ENCODE measurements around the gene ZFP62. TPM values are rescaled to one million over a fixed set of nuclear protein-coding genes. Genes with fewer than 3 reads are reported as not detected.
A peak's percentile ranks its signal among the peaks of the same experiment; 100 is the strongest.

ZFP62 gene
- total RNA-seq, 2 donors from 2014 or later = 21.2 to 22.2 TPM

- DNase-seq (ENCODE audit: low spot score) = no peak
- intact Hi-C loops (cut with DNase I) = no loop called here
Measured at GRCh38 chr5:180817893-180818674, 43.0 kb downstream of the ZFP62 start.

- peak; percentile 60 for DNase-seq (ENCODE audit: low spot score)
- intact Hi-C loops (cut with DNase I) = no loop called here
Measured at GRCh38 chr5:180816608-180817534, 44.2 kb downstream of the ZFP62 start.

DNA sequence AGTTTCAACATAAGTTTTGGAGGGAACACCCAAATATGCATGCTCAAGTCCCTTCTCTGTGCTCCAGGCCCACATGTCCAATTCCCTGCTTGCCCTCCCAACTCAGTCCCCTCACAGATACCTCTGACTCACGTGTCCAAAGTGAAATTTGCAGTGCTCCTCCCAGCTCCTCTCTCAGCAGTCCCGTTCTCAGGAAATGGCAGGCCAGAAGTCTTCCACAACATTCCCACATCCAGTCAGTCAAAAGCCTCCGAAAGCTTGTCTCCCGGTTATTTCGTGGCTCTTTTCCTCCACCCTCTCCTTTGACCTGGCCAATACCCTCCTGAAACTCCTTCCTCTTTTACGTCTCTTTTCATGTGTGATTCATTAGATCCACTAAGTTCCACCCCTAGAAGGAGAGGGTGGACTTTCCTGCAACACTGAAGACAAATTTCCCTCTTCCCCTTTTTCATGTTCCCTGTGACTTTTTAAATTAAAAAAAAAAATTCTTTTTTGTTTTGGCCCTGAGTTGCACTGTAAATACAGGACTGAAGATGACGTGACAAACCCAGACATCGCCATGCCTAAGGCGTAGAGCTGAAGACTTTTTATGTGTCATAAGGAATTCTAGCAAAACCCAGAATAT is 45.7 kb downstream of the ZFP62 start:
- intact Hi-C loops (cut with DNase I) = no loop called here

DNA sequence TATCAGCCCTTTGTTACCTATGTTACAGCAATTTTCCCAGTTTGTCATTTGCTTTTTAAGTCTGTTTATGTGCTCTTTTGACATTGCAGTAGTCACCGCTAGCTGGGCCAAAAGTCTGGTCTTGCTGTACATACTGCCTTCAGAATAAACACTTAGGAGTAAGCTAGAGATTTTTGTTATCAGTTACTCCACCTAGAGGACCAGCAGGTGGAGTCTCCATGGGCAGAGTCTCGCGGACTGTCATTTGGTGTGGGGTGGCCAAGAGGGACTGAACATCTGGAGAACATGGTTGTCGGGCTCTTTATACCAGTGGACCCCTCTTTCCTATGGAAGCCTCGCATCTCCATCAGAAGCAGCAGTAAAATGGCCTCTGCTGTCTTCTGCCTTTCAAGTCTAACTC is 47.7 kb downstream of the ZFP62 start:
- no peak for DNase-seq (ENCODE audit: low spot score)
- intact Hi-C loops (cut with DNase I) = no loop called here

More for the DNA sequence above, 45.7 kb downstream of the ZFP62 start:
- DNase-seq (ENCODE audit: low spot score) = no peak

DNA sequence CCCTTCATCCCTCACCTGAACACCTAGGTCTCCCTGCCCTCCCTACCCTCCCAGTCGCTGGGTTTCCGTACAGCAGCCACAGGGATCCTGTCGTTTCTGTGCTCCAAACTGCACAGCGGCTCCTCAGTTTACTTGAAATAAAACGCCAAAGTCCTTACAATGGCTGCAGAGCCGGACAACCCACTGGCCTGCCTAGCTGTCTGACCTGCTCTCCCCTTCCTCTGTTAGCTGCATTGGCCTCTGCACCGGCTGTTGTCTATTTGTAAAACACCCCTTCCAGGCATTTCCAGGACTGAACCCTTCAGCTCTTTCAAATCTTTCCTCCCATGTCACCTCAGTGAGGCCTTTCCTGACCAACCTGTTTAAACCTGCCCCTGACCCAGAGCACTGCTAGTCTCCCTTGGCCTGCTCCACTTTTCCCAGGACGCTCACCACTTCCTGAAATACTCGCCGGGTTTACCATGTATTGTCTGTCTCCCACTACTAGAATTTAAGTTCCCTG is 49.4 kb downstream of the ZFP62 start:
- intact Hi-C loops (cut with DNase I) = no loop called here
- peak; percentile 69 for DNase-seq (ENCODE audit: low spot score)

DNA sequence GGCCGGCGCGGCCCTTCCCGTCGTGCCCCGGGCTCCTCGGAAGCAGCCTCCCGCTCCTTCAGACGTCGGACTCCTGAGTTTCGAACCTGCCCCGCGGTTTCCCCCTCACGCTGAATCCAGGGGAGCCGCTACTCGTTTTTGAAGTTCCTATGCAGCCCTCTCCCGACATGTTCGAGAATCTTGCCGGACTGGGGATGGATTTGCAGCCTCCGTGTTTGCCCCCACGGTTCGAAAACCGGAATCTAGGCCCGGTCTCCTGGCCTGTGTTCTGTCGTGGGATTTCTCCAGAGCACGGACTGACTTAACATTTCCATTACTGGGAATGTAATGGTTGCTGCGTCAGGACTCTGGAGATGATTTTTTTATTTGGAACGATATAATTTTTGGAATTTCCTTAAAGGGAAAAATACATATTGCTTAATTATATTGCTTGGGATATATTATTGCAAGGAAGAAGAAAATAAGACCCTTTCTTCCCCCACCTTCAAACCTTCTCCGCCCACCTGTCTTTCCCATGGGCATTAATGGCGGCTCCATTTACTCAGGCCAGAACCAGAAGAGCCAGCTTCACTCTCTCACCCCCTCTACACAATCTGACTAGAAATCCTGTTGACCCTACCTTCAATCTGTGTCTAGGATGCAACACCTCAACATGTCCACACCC is 50.0 kb downstream of the ZFP62 start:
- intact Hi-C loops (cut with DNase I) = no loop called here
- DNase-seq (ENCODE audit: low spot score) = peak; percentile 91

DNA sequence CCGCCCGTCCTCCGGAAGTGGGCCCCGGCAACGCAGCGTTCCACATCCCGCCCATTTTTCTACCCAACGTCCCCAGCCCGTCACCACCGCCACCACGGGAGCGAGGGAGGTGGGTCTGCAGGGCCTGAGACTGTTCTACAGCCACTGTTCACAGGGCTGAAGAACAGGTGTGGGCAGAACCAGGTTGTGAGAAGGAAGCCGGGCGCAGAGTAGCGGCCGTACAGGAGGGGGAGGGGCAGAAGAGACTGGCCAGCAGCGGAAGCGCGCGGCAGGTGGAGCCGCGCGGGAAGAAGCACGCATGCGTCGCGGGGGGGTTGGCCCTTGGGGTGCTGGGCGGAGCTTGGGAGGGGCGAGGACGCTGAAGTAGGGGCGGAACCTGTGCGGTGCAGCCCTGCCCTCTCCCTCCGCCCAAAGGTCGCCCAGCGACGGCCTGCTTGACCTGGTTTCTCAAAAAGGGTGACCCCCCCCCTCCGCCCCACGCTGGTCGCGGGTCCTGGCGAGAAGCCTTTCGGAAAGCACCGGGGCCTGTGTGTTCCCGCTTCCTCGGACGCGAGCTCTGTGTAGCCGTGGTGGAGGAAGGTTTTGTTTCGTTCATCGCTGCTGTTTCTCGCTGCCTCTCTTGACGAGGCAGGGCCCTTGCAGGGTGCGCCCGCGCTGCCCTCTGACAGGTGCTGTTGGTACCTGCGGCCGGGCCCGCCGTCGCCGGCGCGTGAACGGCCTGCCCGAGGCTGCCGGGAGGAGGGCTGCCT is 50.7 kb downstream of the ZFP62 start:
- peak; percentile 99 for DNase-seq (ENCODE audit: low spot score)
- intact Hi-C loops (cut with DNase I) = no loop called here

GRCh38 chr5:180809403-180810209 is 51.5 kb downstream of the ZFP62 start:
- intact Hi-C loops (cut with DNase I) = no loop called here
- peak; percentile 94 for DNase-seq (ENCODE audit: low spot score)

- DNase-seq (ENCODE audit: low spot score) = no peak
- intact Hi-C loops (cut with DNase I) = no loop called here
Measured at GRCh38 chr5:180808461-180809000, 52.5 kb downstream of the ZFP62 start.

- intact Hi-C loops (cut with DNase I) = no loop called here
- no peak for DNase-seq (ENCODE audit: low spot score)
Measured at GRCh38 chr5:180807654-180808414, 53.2 kb downstream of the ZFP62 start.

DNA sequence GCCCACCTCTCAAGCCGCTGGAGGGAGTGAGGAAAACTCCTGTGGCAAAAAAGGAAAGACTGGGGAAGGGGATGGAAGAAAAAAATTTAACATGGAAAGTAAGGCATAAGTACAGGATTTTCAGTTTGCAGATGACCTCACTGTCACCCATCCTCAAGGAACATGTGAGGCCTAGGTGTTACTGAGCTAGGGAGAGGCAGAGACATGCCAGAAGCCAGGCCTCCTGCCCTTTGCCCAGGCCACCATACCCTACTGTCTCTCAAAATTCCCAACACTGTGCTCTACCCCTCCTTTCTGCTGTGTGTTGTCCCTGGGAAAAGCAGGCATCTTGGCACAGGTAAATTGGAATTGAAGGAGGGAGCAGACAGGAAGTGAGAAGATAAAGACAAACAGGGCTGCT is 54.0 kb downstream of the ZFP62 start:
- intact Hi-C loops (cut with DNase I) = no loop called here
- no peak for DNase-seq (ENCODE audit: low spot score)

DNA sequence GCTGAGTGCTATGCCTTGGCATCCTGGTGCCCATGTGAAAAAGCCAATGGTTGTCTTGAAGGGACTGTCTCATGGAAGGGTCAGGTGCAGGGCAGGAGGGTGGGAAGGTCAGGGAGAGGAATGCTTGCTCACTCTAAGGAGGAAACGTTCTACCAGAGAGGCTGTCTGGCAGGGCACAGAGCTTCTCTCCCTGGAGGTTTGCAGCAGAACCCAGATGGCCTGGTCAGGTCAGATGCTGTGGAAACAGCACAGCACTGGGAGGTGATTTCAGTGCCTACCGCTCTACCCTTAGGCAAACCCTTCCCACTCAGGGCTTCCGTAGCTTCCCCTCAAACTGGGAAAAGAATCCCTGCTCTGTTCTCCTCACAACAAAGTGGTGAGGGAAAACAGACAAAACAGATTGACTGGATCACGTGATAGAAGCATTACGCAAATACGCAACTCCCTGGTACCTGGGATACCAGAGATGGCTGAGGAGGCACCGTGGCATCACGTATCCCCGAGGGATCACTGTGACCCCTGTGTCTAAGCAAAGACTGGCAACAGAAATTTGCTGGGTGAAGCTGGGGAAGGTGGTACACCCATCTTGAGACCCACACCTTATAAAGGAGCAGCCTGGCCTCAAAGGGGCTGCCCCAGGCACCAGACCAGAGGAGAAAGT is 54.6 kb downstream of the ZFP62 start:
- DNase-seq (ENCODE audit: low spot score) = peak; percentile 75
- intact Hi-C loops (cut with DNase I) = no loop called here

DNA sequence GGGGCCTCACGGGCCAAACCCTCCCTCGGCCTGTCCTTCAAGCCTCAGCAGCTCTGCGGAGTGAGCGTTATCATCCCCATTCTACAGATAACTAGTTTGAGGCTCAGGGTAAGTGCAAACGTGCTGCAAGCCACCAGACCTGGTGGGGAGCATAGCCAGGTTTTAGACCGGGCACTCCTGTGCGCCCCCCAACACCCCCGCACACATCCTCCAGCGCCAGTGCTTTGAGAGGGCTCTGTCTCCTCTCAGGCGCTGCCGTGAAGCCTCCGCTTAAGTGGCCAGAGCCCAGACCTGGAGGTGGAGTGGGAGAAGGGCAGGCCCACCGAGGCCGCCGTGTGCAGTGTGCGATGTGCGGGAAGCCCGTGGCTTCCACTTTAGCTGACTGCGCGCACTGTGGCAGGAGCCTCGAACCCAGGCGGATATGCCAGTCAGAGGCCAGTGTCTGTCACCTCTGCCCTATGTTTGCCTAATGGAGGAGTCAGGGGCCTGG is 56.9 kb downstream of the ZFP62 start:
- DNase-seq (ENCODE audit: low spot score) = peak; percentile 76
- intact Hi-C loops (cut with DNase I) = no loop called here

DNA sequence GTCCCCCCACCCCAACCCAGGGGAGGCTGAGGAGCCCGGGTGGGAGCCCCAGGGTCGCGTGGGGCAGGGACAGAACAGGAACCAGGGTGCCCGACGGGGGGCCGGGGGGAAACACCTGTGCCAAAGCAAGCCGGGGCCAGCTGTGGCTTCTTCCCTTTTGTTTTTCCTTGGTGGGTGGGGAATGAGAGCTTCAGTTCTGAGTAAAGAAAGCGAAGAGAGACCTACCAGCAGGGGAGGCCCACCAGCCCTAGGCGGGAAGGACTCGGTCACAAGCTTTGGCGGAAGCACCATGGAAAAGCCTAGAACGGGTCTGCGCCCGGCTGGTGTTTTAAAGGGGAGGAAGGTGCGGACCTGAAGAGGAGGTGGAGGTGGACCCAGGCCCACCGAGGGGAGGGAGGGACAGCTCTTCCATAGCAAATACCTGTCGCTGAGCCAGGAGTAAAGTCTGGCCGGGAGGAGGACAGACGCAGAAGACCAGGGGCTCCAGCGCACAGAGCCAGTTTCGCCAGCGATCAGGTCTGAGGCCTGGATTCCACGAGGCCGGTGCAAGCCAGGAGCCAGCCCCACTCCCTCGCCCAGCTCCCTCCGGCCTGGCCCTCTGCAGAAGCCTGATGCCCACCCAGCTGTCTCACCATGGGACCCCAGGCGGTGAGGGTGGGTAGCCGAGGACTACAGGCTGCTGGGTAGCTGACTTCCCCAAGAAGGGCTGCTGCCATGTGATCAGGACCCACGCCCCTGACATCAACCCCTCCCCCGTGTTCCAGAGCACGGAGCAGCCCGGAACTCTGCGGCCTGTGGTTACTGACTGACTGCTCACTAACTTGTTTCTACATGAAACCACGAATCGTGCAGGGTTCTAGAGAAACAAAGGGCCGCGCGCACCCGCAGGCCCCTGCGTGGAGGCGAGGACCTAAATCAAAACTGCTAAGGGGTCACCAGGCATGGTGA is 57.6 kb downstream of the ZFP62 start:
- intact Hi-C loops (cut with DNase I) = no loop called here
- DNase-seq (ENCODE audit: low spot score) = peak; percentile 95

Data from posterior vena cava (tissue), 2 donors.